H54 (cell line): Measurements from ENCODE around the gene NUDT1.

Source experiments
- DNase-seq: peaks from one replicate; pipeline ENCODE4 v3.0.0; 2011; ENCODE audit warnings: low spot score, mixed read lengths; ENCODE audit not compliant: insufficient read length
- FAIRE-seq: peaks from 3 replicates; lab custom pipeline; 2011; peaks lifted over from hg19 to GRCh38; lab: Jason Lieb, UNC
- POLR2A ChIP-seq: IDR thresholded peaks from 2 replicates; pipeline ENCODE4 v1.6.1; 2011; ENCODE audit warnings: low read depth, mild to moderate bottlenecking, low read length

Gene NUDT1

GRCh38 chr7:2241580-2242540 lies at the start of gene NUDT1, which contains the start of gene MRM2:
TSS of gene NUDT1 (plus strand) at chr7:2242226. CDS start at chr7:2244575, 2,349 bp downstream.
TSS of gene MRM2 (minus strand) at chr7:2242205. CDS start at chr7:2242169, 36 bp downstream.
- FAIRE-seq (no peak), DNase-seq (peak; percentile 98)
- peak; percentile 98 for TF ChIP-seq POLR2A

GRCh38 chr7:2192831-2193534 lies 49.0 kb upstream of the NUDT1 start:
- no peak for TF ChIP-seq POLR2A
- DNase-seq: no peak
- no peak for FAIRE-seq

GRCh38 chr7:2193575-2194305 lies 48.3 kb upstream of the NUDT1 start:
- DNase-seq: no peak

GRCh38 chr7:2195400-2196246 lies 46.4 kb upstream of the NUDT1 start:
- DNase-seq (no peak), FAIRE-seq (no peak)
- TF ChIP-seq POLR2A: no peak

More at GRCh38 chr7:2193575-2194305, 48.3 kb upstream of the NUDT1 start:
- TF ChIP-seq POLR2A: no peak
- no peak for FAIRE-seq

- DNase-seq (no peak), FAIRE-seq (no peak)
- no peak for TF ChIP-seq POLR2A
Measured at GRCh38 chr7:2196381-2197378, 45.3 kb upstream of the NUDT1 start.

- no peak for FAIRE-seq
- no peak for DNase-seq
- TF ChIP-seq POLR2A: no peak
Measured at GRCh38 chr7:2197436-2198155, 44.4 kb upstream of the NUDT1 start.

- no peak for TF ChIP-seq POLR2A
- no peak for DNase-seq
- no peak for FAIRE-seq
Measured at GRCh38 chr7:2198206-2198605, 43.8 kb upstream of the NUDT1 start.

- FAIRE-seq (no peak), DNase-seq (no peak)
- no peak for TF ChIP-seq POLR2A
Measured at GRCh38 chr7:2198760-2199159, 43.3 kb upstream of the NUDT1 start.

- TF ChIP-seq POLR2A: no peak
- DNase-seq: no peak
- no peak for FAIRE-seq
Measured at GRCh38 chr7:2199528-2199927, 42.5 kb upstream of the NUDT1 start.

GRCh38 chr7:2199956-2200583 lies 42.0 kb upstream of the NUDT1 start:
- no peak for TF ChIP-seq POLR2A
- FAIRE-seq: no peak
- DNase-seq: no peak

- DNase-seq (no peak), FAIRE-seq (no peak)
- TF ChIP-seq POLR2A: no peak
Measured at GRCh38 chr7:2200584-2200980, 41.4 kb upstream of the NUDT1 start.
